ENCODE results near the gene GPR32. TPM values are rescaled to one million over a fixed set of nuclear protein-coding genes. Genes with fewer than 3 reads are reported as not detected.

Gene GPR32
- total RNA-seq, 1 experiment from 2014 or later, result not detected

DNA sequence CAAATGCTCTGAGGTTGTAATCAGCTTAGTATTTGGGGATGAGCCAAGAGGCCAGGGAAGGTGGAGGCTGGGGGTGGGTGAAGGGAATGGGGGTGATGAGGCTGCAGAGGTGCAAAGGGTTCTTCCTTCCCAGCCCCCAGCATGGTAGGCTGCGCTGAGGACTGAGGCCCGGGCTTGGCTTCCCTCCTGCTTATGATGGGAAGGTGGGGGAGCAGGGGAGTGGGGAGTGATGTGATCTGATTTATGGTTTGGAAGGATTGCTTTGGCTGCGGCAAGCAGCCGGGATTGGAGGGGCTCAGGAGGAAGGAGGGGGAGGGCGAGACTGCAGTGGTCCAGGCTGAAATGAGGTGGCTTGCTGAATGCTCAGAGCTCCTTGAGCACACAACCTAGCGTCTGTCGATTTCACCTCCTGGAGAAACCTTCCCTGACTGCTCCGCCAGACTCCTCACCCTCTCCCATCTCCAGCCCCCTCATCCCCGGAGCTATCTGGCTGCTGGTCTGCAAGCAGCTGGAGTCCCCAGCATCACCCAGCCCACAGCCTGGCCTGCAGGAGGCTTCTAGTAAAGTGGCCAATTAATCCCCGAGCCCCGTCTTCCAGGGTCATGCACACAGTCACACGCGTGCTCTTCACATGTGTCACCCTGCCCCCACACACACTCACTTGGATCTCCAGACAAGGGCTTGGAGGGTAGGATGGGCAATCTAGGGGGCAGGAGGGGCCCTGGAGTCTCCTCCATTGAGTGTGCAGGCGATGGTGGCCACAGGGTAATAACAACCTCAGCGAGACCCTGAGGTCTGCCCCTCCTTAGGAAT lies 47.9 kb upstream of the GPR32 start:
- CTCF ChIA-PET, result interaction anchor here (0.9 to 6.7 kb wide), 12 partner anchors 15 to 299 kb away, joined by 3 to 195 read pairs (median 6); partner anchors contain the start of gene JOSD2
- Mint-ChIP-seq H3K4me1 (peaks cover 52% of the 10 kb centered on the region), H3K9me3 (no peaks in the 10 kb centered on the region), H3K4me3 (peak overlapping the region; percentile 89), H3K27me3 (ENCODE audit: low read depth) (peaks cover 41% of the 10 kb centered on the region), H3K27ac (no peak overlapping the region), H3K36me3 (no peaks in the 10 kb centered on the region)
- ATAC-seq (no peak), DNase-seq (ENCODE audit: low spot score) (no peak)
- POLR2A ChIA-PET, result no interaction called here
- TF ChIP-seq, protein P1, sequence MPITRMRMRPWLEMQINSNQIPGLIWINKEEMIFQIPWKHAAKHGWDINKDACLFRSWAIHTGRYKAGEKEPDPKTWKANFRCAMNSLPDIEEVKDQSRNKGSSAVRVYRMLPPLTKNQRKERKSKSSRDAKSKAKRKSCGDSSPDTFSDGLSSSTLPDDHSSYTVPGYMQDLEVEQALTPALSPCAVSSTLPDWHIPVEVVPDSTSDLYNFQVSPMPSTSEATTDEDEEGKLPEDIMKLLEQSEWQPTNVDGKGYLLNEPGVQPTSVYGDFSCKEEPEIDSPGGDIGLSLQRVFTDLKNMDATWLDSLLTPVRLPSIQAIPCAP (CRISPR knock-in tag; IDR thresholded peaks at IDR 0.05), result no peak
- TF ChIP-seq CREM (CRISPR knock-in tag; IDR thresholded peaks at IDR 0.05) (no peak), FOXK1 (CRISPR knock-in tag; IDR thresholded peaks at IDR 0.05) (no peak), NR1H2 (CRISPR knock-in tag; IDR thresholded peaks at IDR 0.05) (no peak), ZNF232 (CRISPR knock-in tag; IDR thresholded peaks at IDR 0.05) (no peak), GRHL2 (CRISPR knock-in tag; IDR thresholded peaks at IDR 0.05; ENCODE audit: insufficient replicate concordance, severe bottlenecking) (no peak), ZNF317 (CRISPR knock-in tag; IDR thresholded peaks at IDR 0.05; ENCODE audit: borderline replicate concordance, low read depth) (no peak), RELA (CRISPR knock-in tag; IDR thresholded peaks at IDR 0.05; ENCODE audit: borderline replicate concordance) (no peak), NR3C1 (CRISPR knock-in tag; conservative IDR thresholded peaks at IDR 0.05; ENCODE audit: low read depth) (no peak), RORB (CRISPR knock-in tag; IDR thresholded peaks at IDR 0.05) (no peak)
- TF ChIP-seq, protein P2, sequence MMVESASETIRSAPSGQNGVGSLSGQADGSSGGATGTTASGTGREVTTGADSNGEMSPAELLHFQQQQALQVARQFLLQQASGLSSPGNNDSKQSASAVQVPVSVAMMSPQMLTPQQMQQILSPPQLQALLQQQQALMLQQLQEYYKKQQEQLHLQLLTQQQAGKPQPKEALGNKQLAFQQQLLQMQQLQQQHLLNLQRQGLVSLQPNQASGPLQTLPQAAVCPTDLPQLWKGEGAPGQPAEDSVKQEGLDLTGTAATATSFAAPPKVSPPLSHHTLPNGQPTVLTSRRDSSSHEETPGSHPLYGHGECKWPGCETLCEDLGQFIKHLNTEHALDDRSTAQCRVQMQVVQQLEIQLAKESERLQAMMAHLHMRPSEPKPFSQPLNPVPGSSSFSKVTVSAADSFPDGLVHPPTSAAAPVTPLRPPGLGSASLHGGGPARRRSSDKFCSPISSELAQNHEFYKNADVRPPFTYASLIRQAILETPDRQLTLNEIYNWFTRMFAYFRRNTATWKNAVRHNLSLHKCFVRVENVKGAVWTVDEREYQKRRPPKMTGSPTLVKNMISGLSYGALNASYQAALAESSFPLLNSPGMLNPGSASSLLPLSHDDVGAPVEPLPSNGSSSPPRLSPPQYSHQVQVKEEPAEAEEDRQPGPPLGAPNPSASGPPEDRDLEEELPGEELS (CRISPR knock-in tag; IDR thresholded peaks at IDR 0.05), result no peak
- TF ChIP-seq, protein P3, sequence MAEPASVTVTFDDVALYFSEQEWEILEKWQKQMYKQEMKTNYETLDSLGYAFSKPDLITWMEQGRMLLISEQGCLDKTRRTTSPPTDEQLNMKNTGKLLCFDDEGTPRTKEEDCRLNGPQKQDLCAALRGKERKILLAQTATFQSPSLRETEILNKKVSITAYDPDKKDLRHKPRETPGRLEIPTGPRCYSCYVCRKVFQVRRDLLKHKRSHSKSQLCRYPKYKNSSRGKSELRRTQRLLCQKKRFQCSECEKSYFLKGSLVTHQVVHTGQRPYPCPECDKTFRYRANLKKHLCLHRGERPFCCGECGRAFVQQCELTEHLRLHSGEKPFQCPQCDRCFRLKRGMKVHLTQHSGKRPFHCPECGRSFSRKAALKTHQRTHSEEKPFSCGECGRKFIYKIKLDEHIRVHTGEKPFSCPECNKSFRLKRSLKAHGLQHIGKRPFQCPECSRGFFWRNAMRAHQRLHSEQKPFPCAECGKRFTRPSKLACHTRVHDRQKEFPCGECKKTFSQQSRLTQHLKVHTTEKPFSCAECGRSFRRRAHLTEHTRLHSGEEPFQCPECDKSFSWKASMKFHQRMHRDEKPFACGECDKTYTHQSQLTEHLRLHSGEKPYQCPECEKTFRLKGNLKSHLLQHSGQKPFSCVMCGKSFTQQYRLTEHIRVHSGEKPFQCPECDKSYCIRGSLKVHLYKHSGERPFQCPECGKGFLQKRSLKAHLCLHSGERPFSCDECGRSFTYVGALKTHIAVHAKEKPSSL (CRISPR knock-in tag; conservative IDR thresholded peaks at IDR 0.05), result no peak
- TF ChIP-seq, protein P4, sequence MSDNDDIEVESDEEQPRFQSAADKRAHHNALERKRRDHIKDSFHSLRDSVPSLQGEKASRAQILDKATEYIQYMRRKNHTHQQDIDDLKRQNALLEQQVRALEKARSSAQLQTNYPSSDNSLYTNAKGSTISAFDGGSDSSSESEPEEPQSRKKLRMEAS (CRISPR knock-in tag; IDR thresholded peaks at IDR 0.05), result no peak
- TF ChIP-seq, protein P5, sequence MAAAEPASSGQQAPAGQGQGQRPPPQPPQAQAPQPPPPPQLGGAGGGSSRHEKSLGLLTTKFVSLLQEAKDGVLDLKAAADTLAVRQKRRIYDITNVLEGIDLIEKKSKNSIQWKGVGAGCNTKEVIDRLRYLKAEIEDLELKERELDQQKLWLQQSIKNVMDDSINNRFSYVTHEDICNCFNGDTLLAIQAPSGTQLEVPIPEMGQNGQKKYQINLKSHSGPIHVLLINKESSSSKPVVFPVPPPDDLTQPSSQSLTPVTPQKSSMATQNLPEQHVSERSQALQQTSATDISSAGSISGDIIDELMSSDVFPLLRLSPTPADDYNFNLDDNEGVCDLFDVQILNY (CRISPR knock-in tag; IDR thresholded peaks at IDR 0.05), result no peak

DNA sequence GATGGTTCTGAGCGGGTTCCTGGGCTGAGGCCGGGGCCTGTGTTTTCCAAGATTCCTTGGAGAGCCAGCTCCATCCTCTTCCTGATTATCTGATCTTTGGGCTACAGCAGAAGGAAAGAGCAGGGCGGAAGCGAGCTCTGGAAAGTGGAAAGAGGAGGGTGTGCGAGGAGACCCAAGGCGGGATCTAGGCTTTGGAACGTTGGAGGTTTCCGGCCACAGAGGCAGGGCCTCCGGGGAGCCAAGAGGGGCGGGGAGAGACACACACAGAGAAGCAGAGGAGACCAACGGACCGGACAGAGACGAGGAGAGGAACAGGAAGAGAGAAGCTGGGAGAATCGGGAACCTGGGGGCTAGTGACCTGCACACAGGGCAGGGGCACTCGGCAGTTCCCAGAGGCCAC lies 47.2 kb upstream of the GPR32 start, which contains the start of gene CLEC11A:
Gene CLEC11A, plus strand, starts transcription at position 296 of the 400 bp plus-strand sequence. CDS start 162 bp downstream, outside the sequence.
- POLR2A ChIA-PET, result no interaction called here
- DNase-seq (ENCODE audit: low spot score), result no peak
- Mint-ChIP-seq H3K4me3 (peak within 1 kb of the TSS; percentile 89), H3K27ac (no peak within 1 kb of the TSS), H3K27me3 (ENCODE audit: low read depth) (peaks cover 38% of the 10 kb centered on the region), H3K4me1 (peaks cover 54% of the 10 kb centered on the region), H3K9me3 (no peaks in the 10 kb centered on the region), H3K36me3 (no peaks in the 10 kb centered on the region)
- no peak for ATAC-seq
- CTCF ChIA-PET, result interaction anchor here (0.8 to 6.7 kb wide), 14 partner anchors 15 to 371 kb away, joined by 3 to 195 read pairs (median 6); partner anchors contain the start of gene JOSD2
- TF ChIP-seq SP1 (CRISPR knock-in tag; conservative IDR thresholded peaks at IDR 0.05) (no peak), MXD4 (CRISPR knock-in tag; IDR thresholded peaks at IDR 0.05; ENCODE audit: borderline replicate concordance) (no peak), NFATC4 (CRISPR knock-in tag; IDR thresholded peaks at IDR 0.05) (no peak), ZNF232 (CRISPR knock-in tag; IDR thresholded peaks at IDR 0.05) (no peak), NR1H2 (CRISPR knock-in tag; IDR thresholded peaks at IDR 0.05) (no peak), ETV6 (CRISPR knock-in tag; IDR thresholded peaks at IDR 0.05) (no peak), SMAD3 (CRISPR knock-in tag; IDR thresholded peaks at IDR 0.05; ENCODE audit: borderline replicate concordance) (no peak), EMX1 (CRISPR knock-in tag; IDR thresholded peaks at IDR 0.05) (no peak)
- TF ChIP-seq, protein P5 (CRISPR knock-in tag; IDR thresholded peaks at IDR 0.05), result no peak
- TF ChIP-seq, protein P6, sequence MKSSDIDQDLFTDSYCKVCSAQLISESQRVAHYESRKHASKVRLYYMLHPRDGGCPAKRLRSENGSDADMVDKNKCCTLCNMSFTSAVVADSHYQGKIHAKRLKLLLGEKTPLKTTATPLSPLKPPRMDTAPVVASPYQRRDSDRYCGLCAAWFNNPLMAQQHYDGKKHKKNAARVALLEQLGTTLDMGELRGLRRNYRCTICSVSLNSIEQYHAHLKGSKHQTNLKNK (CRISPR knock-in tag; IDR thresholded peaks at IDR 0.05), result no peak
- TF ChIP-seq, protein P7, sequence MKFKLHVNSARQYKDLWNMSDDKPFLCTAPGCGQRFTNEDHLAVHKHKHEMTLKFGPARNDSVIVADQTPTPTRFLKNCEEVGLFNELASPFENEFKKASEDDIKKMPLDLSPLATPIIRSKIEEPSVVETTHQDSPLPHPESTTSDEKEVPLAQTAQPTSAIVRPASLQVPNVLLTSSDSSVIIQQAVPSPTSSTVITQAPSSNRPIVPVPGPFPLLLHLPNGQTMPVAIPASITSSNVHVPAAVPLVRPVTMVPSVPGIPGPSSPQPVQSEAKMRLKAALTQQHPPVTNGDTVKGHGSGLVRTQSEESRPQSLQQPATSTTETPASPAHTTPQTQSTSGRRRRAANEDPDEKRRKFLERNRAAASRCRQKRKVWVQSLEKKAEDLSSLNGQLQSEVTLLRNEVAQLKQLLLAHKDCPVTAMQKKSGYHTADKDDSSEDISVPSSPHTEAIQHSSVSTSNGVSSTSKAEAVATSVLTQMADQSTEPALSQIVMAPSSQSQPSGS (CRISPR knock-in tag; IDR thresholded peaks at IDR 0.05; ENCODE audit: borderline replicate concordance, low read depth), result no peak
- TF ChIP-seq, protein P3 (CRISPR knock-in tag; conservative IDR thresholded peaks at IDR 0.05), result no peak
